ENCODE data around the gene DPP6.

DPP6 gene

DNA sequence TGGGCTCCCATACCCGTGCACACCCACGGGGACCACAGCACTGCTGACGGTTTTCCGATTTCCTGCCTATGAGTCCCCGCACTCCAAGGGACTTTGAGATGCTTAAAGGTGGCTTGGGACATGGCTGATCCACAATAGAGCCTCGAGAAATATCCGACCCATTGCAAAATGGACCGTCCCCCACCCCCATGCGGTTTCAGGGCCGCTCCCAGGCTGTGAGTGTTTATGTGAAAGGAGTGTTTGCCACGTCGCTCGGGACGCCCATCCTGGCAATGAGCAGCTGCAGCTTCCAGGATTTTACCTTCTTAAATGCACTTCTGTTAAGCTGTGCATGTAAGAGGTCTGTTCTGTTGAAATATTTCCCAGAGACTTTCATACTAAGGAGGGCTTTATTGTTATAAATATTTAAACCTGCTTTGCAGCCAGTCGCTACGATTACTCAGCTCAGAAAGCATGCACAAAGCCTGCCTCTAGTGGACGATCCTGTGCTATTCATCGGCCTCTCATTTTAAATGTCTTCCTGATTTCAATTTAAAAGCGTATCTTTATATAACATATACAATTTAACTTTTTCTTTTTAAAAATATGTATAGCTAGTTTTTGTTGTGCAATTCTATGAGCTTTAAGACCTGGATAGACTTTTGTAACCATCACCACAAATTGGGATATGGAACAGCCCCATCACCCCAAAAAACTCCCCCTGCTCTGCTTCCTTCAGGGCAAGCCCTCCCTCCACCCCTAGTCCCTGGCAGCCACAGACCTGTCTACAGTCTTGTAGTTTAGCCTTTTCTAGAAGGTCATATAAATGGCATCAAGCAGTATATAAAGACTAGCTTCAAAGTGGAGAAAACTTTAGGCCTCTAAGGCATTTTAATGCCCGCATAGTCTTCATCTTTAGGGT lies 532.4 kb downstream of the DPP6 start:
- Histone ChIP-seq H3K4me3 (ENCODE audit: low read depth, low read length) (no peak overlapping the region), H3K27me3 (no peaks in the 10 kb centered on the region), H3K36me3 (no peaks in the 10 kb centered on the region), H3K4me1 (peaks cover 16% of the 10 kb centered on the region), H3K9me3 (no peaks in the 10 kb centered on the region)
- no peak for DNase-seq
- TF ChIP-seq, protein P1, sequence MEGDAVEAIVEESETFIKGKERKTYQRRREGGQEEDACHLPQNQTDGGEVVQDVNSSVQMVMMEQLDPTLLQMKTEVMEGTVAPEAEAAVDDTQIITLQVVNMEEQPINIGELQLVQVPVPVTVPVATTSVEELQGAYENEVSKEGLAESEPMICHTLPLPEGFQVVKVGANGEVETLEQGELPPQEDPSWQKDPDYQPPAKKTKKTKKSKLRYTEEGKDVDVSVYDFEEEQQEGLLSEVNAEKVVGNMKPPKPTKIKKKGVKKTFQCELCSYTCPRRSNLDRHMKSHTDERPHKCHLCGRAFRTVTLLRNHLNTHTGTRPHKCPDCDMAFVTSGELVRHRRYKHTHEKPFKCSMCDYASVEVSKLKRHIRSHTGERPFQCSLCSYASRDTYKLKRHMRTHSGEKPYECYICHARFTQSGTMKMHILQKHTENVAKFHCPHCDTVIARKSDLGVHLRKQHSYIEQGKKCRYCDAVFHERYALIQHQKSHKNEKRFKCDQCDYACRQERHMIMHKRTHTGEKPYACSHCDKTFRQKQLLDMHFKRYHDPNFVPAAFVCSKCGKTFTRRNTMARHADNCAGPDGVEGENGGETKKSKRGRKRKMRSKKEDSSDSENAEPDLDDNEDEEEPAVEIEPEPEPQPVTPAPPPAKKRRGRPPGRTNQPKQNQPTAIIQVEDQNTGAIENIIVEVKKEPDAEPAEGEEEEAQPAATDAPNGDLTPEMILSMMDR (IDR thresholded peaks at IDR 0.05; ENCODE audit: low read depth, low read length) = peak; percentile 80

- TF ChIP-seq, protein P1 (IDR thresholded peaks at IDR 0.05; ENCODE audit: low read depth, low read length) = no peak
- peaks cover 32% of the 10 kb centered on the region for H3K4me1 ChIP-seq
- H3K4me3 ChIP-seq (ENCODE audit: low read depth, low read length) = no peak overlapping the region
- DNase-seq = peak; percentile 81
- H3K9me3 ChIP-seq = no peaks in the 10 kb centered on the region
- no peaks in the 10 kb centered on the region for H3K36me3 ChIP-seq
- no peaks in the 10 kb centered on the region for H3K27me3 ChIP-seq
Measured at GRCh38 chr7:154587792-154588191, 535.6 kb downstream of the DPP6 start.

DNA sequence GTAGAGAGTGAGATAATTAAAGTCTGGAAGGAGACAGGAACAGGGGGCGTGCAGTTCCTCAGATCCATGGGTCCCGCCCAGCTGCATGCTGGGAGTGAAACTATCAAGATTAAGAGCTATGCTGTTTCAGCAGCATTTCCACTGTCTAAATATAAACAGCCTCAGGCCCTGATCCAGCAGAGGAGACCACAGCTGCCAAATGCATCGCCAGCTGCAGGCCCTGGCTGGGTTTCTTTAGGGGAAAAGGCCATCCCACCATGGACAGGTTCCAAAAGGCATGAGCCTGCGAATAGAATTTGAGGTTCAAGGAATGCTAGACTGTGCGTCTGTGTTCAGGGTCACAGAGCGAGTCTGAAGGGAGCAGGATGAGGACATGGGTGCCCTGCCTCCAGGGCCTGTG lies 539.3 kb downstream of the DPP6 start:
- no peak overlapping the region for H3K4me3 ChIP-seq (ENCODE audit: low read depth, low read length)
- no peaks in the 10 kb centered on the region for H3K9me3 ChIP-seq
- TF ChIP-seq, protein P1 (IDR thresholded peaks at IDR 0.05; ENCODE audit: low read depth, low read length) = no peak
- H3K4me1 ChIP-seq = peaks cover 36% of the 10 kb centered on the region
- DNase-seq = peak; percentile 84
- no peaks in the 10 kb centered on the region for H3K36me3 ChIP-seq
- no peaks in the 10 kb centered on the region for H3K27me3 ChIP-seq

GRCh38 chr7:154592388-154592787 lies 540.2 kb downstream of the DPP6 start:
- DNase-seq = no peak
- TF ChIP-seq, protein P1 (IDR thresholded peaks at IDR 0.05; ENCODE audit: low read depth, low read length) = no peak
- no peaks in the 10 kb centered on the region for H3K27me3 ChIP-seq
- no peaks in the 10 kb centered on the region for H3K9me3 ChIP-seq
- no peak overlapping the region for H3K4me3 ChIP-seq (ENCODE audit: low read depth, low read length)
- H3K36me3 ChIP-seq = no peaks in the 10 kb centered on the region
- H3K4me1 ChIP-seq = peaks cover 33% of the 10 kb centered on the region

GRCh38 chr7:154598396-154598795 lies 546.2 kb downstream of the DPP6 start:
- Histone ChIP-seq H3K4me3 (ENCODE audit: low read depth, low read length) (no peak overlapping the region), H3K9me3 (no peaks in the 10 kb centered on the region), H3K36me3 (no peaks in the 10 kb centered on the region), H3K4me1 (peaks cover 3% of the 10 kb centered on the region; the same call in 1 of the 2 replicates), H3K27me3 (no peaks in the 10 kb centered on the region)
- TF ChIP-seq, protein P1 (IDR thresholded peaks at IDR 0.05; ENCODE audit: low read depth, low read length) = no peak
- DNase-seq = no peak

DNA sequence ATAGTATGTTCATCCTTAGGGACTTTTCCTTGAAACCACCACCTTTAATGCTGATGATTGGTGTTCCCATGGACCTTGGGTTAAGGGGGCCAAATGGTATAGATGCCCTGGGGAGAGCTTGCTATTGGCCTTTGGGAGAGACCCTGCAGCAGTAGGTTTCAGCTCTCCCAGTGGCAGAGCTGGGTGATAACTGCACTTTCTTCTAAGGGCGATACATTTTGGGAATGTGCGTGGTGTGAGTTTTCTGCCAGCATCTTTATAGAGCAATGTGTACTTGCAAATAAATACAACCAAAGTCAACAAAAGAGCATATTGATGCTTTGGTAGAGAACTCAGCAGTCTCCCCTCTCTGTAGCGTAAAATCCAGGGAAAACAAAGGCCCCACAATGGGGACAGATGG lies 546.7 kb downstream of the DPP6 start:
- no peak for DNase-seq
- no peaks in the 10 kb centered on the region for H3K9me3 ChIP-seq
- H3K36me3 ChIP-seq = no peaks in the 10 kb centered on the region
- no peaks in the 10 kb centered on the region for H3K27me3 ChIP-seq
- H3K4me3 ChIP-seq (ENCODE audit: low read depth, low read length) = no peak overlapping the region
- TF ChIP-seq, protein P1 (IDR thresholded peaks at IDR 0.05; ENCODE audit: low read depth, low read length) = no peak
- peaks cover 3% of the 10 kb centered on the region; the same call in 1 of the 2 replicates for H3K4me1 ChIP-seq

All from BE2C (cell line).